ENCODE measurements around the gene OPA3.

OPA3 gene

GRCh38 chr19:45500918-45501729, 83.5 kb downstream of the OPA3 start:
- DNase-seq, result no peak

GRCh38 chr19:45499196-45500180, 85.1 kb downstream of the OPA3 start:
- peak; percentile 76 to 89 for DNase-seq

GRCh38 chr19:45498411-45499195, 86.0 kb downstream of the OPA3 start, which contains the start of gene PPM1N:
PPM1N (plus strand) TSS chr19:45498443; CDS start chr19:45498473, 30 bp downstream.
- peak; percentile 68 to 71 for DNase-seq

GRCh38 chr19:45497791-45498190, 86.8 kb downstream of the OPA3 start:
- no peak for DNase-seq

- no peak for DNase-seq
Measured at GRCh38 chr19:45496349-45496953, 88.2 kb downstream of the OPA3 start.

- DNase-seq, result no peak
Measured at GRCh38 chr19:45495178-45495577, 89.4 kb downstream of the OPA3 start.

GRCh38 chr19:45494261-45494916, 90.2 kb downstream of the OPA3 start:
- no peak for DNase-seq

GRCh38 chr19:45492627-45493470, 91.8 kb downstream of the OPA3 start:
- no peak for DNase-seq

- no peak for DNase-seq
Measured at GRCh38 chr19:45492137-45492626, 92.4 kb downstream of the OPA3 start.

- no peak for DNase-seq
Measured at GRCh38 chr19:45489216-45489855, 95.3 kb downstream of the OPA3 start.

- no peak for DNase-seq
Measured at GRCh38 chr19:45488708-45489107, 95.9 kb downstream of the OPA3 start.

GRCh38 chr19:45485305-45486077, 99.1 kb downstream of the OPA3 start:
- peak; percentile 93 to 98 for DNase-seq

GRCh38 chr19:45484273-45484945, 100.2 kb downstream of the OPA3 start:
- no peak for DNase-seq

GRCh38 chr19:45483033-45483432, 101.6 kb downstream of the OPA3 start:
- DNase-seq, result no peak

GRCh38 chr19:45478454-45479238, 106.0 kb downstream of the OPA3 start:
- peak; percentile 90 to 93 for DNase-seq

- DNase-seq, result peak in 1 of 2 experiments; percentile 47
Measured at GRCh38 chr19:45477713-45478453, 106.7 kb downstream of the OPA3 start.

Measured in NCI-H1930 (cell line).